ENCODE data around the gene NPC1. TPM values are rescaled to one million over a fixed set of nuclear protein-coding genes. Genes with fewer than 3 reads are reported as not detected.

NPC1 gene
- total RNA-seq, 1 donor from 2014 or later, result 24.1 TPM

DNA sequence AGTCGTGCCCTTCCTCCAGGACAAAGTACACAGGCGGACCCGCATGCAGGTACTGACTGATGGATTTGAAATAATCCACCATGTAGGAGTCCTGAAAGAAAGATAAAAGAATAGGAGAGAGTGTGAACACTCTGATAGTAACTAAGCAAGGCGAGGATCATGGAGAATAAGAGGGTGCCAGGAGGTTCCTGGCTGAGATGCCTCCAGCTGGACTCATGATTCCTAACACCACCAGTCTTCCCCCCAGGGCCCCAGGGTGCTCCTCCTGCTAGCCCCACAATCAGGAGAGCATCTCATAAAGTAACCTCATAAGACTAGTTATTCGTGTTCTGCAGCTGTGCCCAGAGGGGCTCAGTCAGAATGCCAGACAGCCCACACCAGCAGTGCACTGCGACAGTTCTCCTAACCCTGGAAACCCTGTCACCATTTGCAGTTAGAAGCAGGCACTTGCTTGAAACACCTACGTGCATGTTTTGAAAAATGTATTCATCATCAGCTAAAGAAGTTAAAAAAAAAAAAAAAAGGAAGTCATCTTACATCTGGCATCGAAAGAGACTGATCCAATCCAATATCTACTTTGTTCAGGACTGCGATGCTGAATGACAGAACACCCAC, 46.3 kb downstream of the NPC1 start:
- Mint-ChIP-seq H3K4me3 (ENCODE audit: unreplicated experiment) (no peak overlapping the region), H3K27me3 (ENCODE audit: unreplicated experiment) (peaks cover 2% of the 10 kb centered on the region), H3K27ac (ENCODE audit: unreplicated experiment) (no peak overlapping the region), H3K36me3 (ENCODE audit: low read depth, unreplicated experiment) (peaks cover 38% of the 10 kb centered on the region), H3K4me1 (ENCODE audit: unreplicated experiment) (no peaks in the 10 kb centered on the region), H3K9me3 (ENCODE audit: unreplicated experiment) (no peaks in the 10 kb centered on the region)
- TF ChIP-seq CTCF (IDR thresholded peaks at IDR 0.05; ENCODE audit: unreplicated experiment), result no peak
- DNase-seq (ENCODE audit: low spot score), result no peak

DNA sequence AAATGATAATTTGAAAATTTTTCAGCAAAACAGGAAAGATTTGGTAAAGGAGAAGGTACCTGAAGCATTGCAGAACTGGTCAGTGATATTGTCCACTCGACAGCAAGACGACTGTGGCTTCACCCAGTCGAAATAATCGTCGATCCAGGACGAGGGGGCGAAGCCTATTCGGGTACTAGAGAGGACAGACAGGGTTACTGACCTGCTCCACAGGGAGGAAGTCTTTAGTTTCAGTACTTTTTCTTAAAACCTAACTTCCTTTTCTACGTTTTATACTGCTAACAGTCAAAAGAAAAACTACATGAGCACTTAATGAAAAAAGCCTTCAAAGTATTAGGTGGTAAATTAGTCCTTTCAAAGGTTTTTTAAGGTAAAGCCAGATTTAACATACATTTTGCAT, 47.0 kb downstream of the NPC1 start:
- H3K4me3 Mint-ChIP-seq (ENCODE audit: unreplicated experiment), result peak overlapping the region; percentile 6
- H3K36me3 Mint-ChIP-seq (ENCODE audit: low read depth, unreplicated experiment), result peaks cover 31% of the 10 kb centered on the region
- H3K4me1 Mint-ChIP-seq (ENCODE audit: unreplicated experiment), result no peaks in the 10 kb centered on the region
- H3K27me3 Mint-ChIP-seq (ENCODE audit: unreplicated experiment), result peaks cover 2% of the 10 kb centered on the region
- no peak for TF ChIP-seq CTCF (IDR thresholded peaks at IDR 0.05; ENCODE audit: unreplicated experiment)
- H3K27ac Mint-ChIP-seq (ENCODE audit: unreplicated experiment), result no peak overlapping the region
- DNase-seq (ENCODE audit: low spot score), result no peak
- H3K9me3 Mint-ChIP-seq (ENCODE audit: unreplicated experiment), result no peaks in the 10 kb centered on the region

DNA sequence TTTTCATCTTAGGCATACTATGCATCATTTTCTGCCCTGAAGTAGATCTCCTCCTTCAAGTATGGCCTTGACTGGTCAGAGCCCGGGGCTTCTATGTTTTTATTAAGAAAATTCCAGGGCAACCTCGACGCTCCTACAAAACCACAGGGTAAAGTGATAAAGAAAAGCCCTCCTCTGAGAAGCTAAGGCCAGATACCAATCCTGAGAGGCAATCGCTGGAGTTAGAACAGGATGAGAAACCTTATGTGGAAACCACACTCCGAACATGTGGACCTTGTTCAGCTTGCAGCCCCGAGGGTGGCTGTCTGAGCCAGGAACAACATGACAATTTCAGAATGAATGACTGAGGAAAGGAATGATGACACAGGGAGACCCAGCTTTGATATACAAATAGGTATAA, 47.4 kb downstream of the NPC1 start:
- no peak for TF ChIP-seq CTCF (IDR thresholded peaks at IDR 0.05; ENCODE audit: unreplicated experiment)
- H3K27me3 Mint-ChIP-seq (ENCODE audit: unreplicated experiment), result peaks cover 2% of the 10 kb centered on the region

GRCh38 chr18:23538001-23538400, 48.3 kb downstream of the NPC1 start:
- no peak for TF ChIP-seq CTCF (IDR thresholded peaks at IDR 0.05; ENCODE audit: unreplicated experiment)
- no peak overlapping the region for H3K4me3 Mint-ChIP-seq (ENCODE audit: unreplicated experiment)
- H3K27me3 Mint-ChIP-seq (ENCODE audit: unreplicated experiment), result peaks cover 2% of the 10 kb centered on the region
- no peak overlapping the region for H3K27ac Mint-ChIP-seq (ENCODE audit: unreplicated experiment)
- DNase-seq (ENCODE audit: low spot score), result no peak
- peaks cover 27% of the 10 kb centered on the region for H3K36me3 Mint-ChIP-seq (ENCODE audit: low read depth, unreplicated experiment)
- no peaks in the 10 kb centered on the region for H3K9me3 Mint-ChIP-seq (ENCODE audit: unreplicated experiment)
- H3K4me1 Mint-ChIP-seq (ENCODE audit: unreplicated experiment), result no peaks in the 10 kb centered on the region

More for the DNA sequence above, 47.4 kb downstream of the NPC1 start:
- H3K4me1 Mint-ChIP-seq (ENCODE audit: unreplicated experiment), result no peaks in the 10 kb centered on the region
- H3K27ac Mint-ChIP-seq (ENCODE audit: unreplicated experiment), result no peak overlapping the region
- no peaks in the 10 kb centered on the region for H3K9me3 Mint-ChIP-seq (ENCODE audit: unreplicated experiment)
- peak overlapping the region; percentile 6 for H3K4me3 Mint-ChIP-seq (ENCODE audit: unreplicated experiment)
- DNase-seq (ENCODE audit: low spot score), result no peak
- peaks cover 27% of the 10 kb centered on the region for H3K36me3 Mint-ChIP-seq (ENCODE audit: low read depth, unreplicated experiment)

DNA sequence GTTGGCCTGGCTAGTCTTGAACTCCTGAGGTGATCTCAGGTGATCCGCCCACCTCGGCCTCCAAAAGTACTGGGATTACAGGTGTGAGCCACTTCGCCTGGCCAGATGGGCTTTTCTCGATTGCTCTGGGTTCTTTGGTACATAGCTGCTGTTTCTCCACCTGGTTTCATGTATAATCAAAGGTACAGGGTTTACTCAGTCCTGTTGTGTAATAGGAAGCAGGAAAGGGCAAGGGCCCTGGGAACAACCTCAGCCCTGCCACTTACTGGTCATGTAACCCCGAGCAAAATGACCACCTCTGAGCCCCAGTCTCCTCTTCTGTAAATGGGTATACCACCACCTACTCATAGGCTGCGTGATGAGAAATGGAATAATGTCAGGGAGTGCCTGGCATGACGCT, 49.0 kb downstream of the NPC1 start:
- Mint-ChIP-seq H3K27ac (ENCODE audit: unreplicated experiment) (no peak overlapping the region), H3K4me1 (ENCODE audit: unreplicated experiment) (no peaks in the 10 kb centered on the region), H3K9me3 (ENCODE audit: unreplicated experiment) (no peaks in the 10 kb centered on the region), H3K36me3 (ENCODE audit: low read depth, unreplicated experiment) (peaks cover 32% of the 10 kb centered on the region), H3K4me3 (ENCODE audit: unreplicated experiment) (no peak overlapping the region), H3K27me3 (ENCODE audit: unreplicated experiment) (peaks cover 2% of the 10 kb centered on the region)
- no peak for DNase-seq (ENCODE audit: low spot score)
- no peak for TF ChIP-seq CTCF (IDR thresholded peaks at IDR 0.05; ENCODE audit: unreplicated experiment)

Measured in endothelial cell (in vitro differentiated cells).